Neural cell (in vitro differentiated cells): ENCODE data around the gene PTPRD.

Experiments used
- CTCF ChIP-seq: fragments of 450-650 bp; IDR thresholded peaks from 2 replicates; pipeline ENCODE4 v1.5.1; 2014; ENCODE audit warnings: antibody characterized with exemption, mild to moderate bottlenecking, moderate library complexity; ENCODE audit not compliant: poor library complexity, severe bottlenecking
- EZH2 ChIP-seq: fragments of 200-600, 300-800 bp; shearing (Covaris generic), sonication (generic); IDR thresholded peaks from 2 replicates; pipeline ENCODE4 v1.6.1; 2014; ENCODE audit warnings: antibody characterized with exemption, low read length, borderline replicate concordance, mild to moderate bottlenecking; ENCODE audit not compliant: insufficient read depth, poor library complexity, severe bottlenecking
- MXI1 ChIP-seq: fragments of 450-650 bp; conservative IDR thresholded peaks from 2 replicates; pipeline ENCODE4 v1.6.1; 2014; ENCODE audit warnings: antibody characterized with exemption, mild to moderate bottlenecking; ENCODE audit not compliant: poor library complexity, severe bottlenecking
- POLR2AphosphoS5 ChIP-seq: IDR thresholded peaks from 2 replicates; pipeline ENCODE4 v1.6.1; 2012
- RAD21 ChIP-seq: fragments of 450-650 bp; conservative IDR thresholded peaks from 2 replicates; pipeline ENCODE4 v1.6.1; 2014; ENCODE audit warnings: antibody characterized with exemption, mild to moderate bottlenecking, moderate library complexity
- SMC3 ChIP-seq: fragments of 450-650 bp; conservative IDR thresholded peaks from 2 replicates; pipeline ENCODE4 v1.6.1; 2014; ENCODE audit warnings: antibody characterized with exemption, mild to moderate bottlenecking, moderate library complexity; ENCODE audit not compliant: poor library complexity
- TAF1 ChIP-seq: IDR thresholded peaks from 2 replicates; pipeline ENCODE4 v1.6.1; 2012; ENCODE audit warnings: low read depth

GRCh38 chr9:8940650-8941049, 1672.2 kb downstream of the PTPRD start:
- TF ChIP-seq EZH2: no peak
- no peak for TF ChIP-seq TAF1
- no peak for TF ChIP-seq CTCF
- no peak for TF ChIP-seq POLR2AphosphoS5
- TF ChIP-seq RAD21: no peak
- TF ChIP-seq MXI1: no peak
- TF ChIP-seq SMC3: no peak
